Skin epidermis (tissue), 12 donors: ENCODE results near the gene SLC6A17.

Experiments
- H3K27ac ChIP-seq, 21 experiments: fragments of 200-600 bp; sonication (generic) in 11 of 21; one replicate each; pipeline ENCODE4 v1.5.0; 2020; ENCODE audit warnings: mild to moderate bottlenecking in 3 of 21, inconsistent platforms in 2 of 21, moderate library complexity in 2 of 21
- H3K4me3 ChIP-seq, 7 experiments: fragments of 200-600 bp; sonication (generic) in 2 of 7; one replicate each; pipeline ENCODE4 v1.5.0; 2020; ENCODE audit warnings: inconsistent platforms in 2 of 7, mild to moderate bottlenecking in 2 of 7, moderate library complexity in 1 of 7

The SLC6A17 gene

GRCh38 chr1:110134050-110134595, 16.2 kb upstream of the SLC6A17 start:
- H3K4me3 ChIP-seq = no peak overlapping the region
- no peak overlapping the region for H3K27ac ChIP-seq

GRCh38 chr1:110135246-110135645, 15.0 kb upstream of the SLC6A17 start:
- Histone ChIP-seq H3K27ac (no peak overlapping the region), H3K4me3 (no peak overlapping the region)

GRCh38 chr1:110135666-110136065, 14.6 kb upstream of the SLC6A17 start:
- Histone ChIP-seq H3K27ac (no peak overlapping the region), H3K4me3 (no peak overlapping the region)

- H3K4me3 ChIP-seq = no peak overlapping the region
- no peak overlapping the region for H3K27ac ChIP-seq
Observed at GRCh38 chr1:110136911-110137310, 13.4 kb upstream of the SLC6A17 start.

GRCh38 chr1:110138956-110139355, 11.3 kb upstream of the SLC6A17 start:
- Histone ChIP-seq H3K27ac (no peak overlapping the region), H3K4me3 (no peak overlapping the region)

GRCh38 chr1:110144366-110144765, 5.9 kb upstream of the SLC6A17 start:
- Histone ChIP-seq H3K27ac (no peak overlapping the region), H3K4me3 (no peak overlapping the region)

GRCh38 chr1:110148961-110149360, 1.3 kb upstream of the SLC6A17 start:
- Histone ChIP-seq H3K4me3 (no peak overlapping the region), H3K27ac (no peak overlapping the region)

- H3K4me3 ChIP-seq = peak overlapping the region in 6 of 7 experiments; percentile 2 to 45 (median 22)
- H3K27ac ChIP-seq = peak overlapping the region in 2 of 21 experiments; percentile 12 to 14
Observed at GRCh38 chr1:110151175-110151669, 928 bp downstream of the SLC6A17 start.

- H3K27ac ChIP-seq = no peak overlapping the region
- no peak overlapping the region for H3K4me3 ChIP-seq
Observed at GRCh38 chr1:110152133-110152785, 2.0 kb downstream of the SLC6A17 start.

- no peak overlapping the region for H3K4me3 ChIP-seq
- H3K27ac ChIP-seq = no peak overlapping the region
Observed at GRCh38 chr1:110153407-110153950, 3.2 kb downstream of the SLC6A17 start.

- no peak overlapping the region for H3K27ac ChIP-seq
Observed at GRCh38 chr1:110155878-110156522, 5.7 kb downstream of the SLC6A17 start.

GRCh38 chr1:110158261-110158660, 8.0 kb downstream of the SLC6A17 start:
- Histone ChIP-seq H3K4me3 (no peak overlapping the region), H3K27ac (no peak overlapping the region)

More at GRCh38 chr1:110155878-110156522, 5.7 kb downstream of the SLC6A17 start:
- H3K4me3 ChIP-seq = no peak overlapping the region

- Histone ChIP-seq H3K4me3 (no peak overlapping the region), H3K27ac (no peak overlapping the region)
Observed at GRCh38 chr1:110159168-110159567, 8.9 kb downstream of the SLC6A17 start.

- Histone ChIP-seq H3K4me3 (no peak overlapping the region), H3K27ac (no peak overlapping the region)
Observed at GRCh38 chr1:110160538-110161100, 10.3 kb downstream of the SLC6A17 start.

GRCh38 chr1:110161165-110161564, 10.9 kb downstream of the SLC6A17 start:
- Histone ChIP-seq H3K4me3 (no peak overlapping the region), H3K27ac (no peak overlapping the region)

- Histone ChIP-seq H3K27ac (no peak overlapping the region), H3K4me3 (no peak overlapping the region)
Observed at GRCh38 chr1:110161849-110162248, 11.6 kb downstream of the SLC6A17 start.

- H3K4me3 ChIP-seq = no peak overlapping the region
- H3K27ac ChIP-seq = no peak overlapping the region
Observed at GRCh38 chr1:110163591-110163990, 13.3 kb downstream of the SLC6A17 start.

GRCh38 chr1:110164725-110165350, 14.5 kb downstream of the SLC6A17 start:
- no peak overlapping the region for H3K27ac ChIP-seq

GRCh38 chr1:110165761-110166231, 15.5 kb downstream of the SLC6A17 start:
- no peak overlapping the region for H3K27ac ChIP-seq
- H3K4me3 ChIP-seq = no peak overlapping the region

More at GRCh38 chr1:110164725-110165350, 14.5 kb downstream of the SLC6A17 start:
- H3K4me3 ChIP-seq = no peak overlapping the region

- H3K4me3 ChIP-seq = no peak overlapping the region
- no peak overlapping the region for H3K27ac ChIP-seq
Observed at GRCh38 chr1:110166861-110167260, 16.6 kb downstream of the SLC6A17 start.
